ENCODE data around the gene ACOX3. TPM values are rescaled to one million over a fixed set of nuclear protein-coding genes. Genes with fewer than 3 reads are reported as not detected.

Gene ACOX3
- total and polyA plus RNA-seq, 10 of the 15 experiments (the other 5 are each of a cell fraction or from before 2014, with no cell fraction given) = 2.0 to 24.5 (median 14.0) TPM

DNA sequence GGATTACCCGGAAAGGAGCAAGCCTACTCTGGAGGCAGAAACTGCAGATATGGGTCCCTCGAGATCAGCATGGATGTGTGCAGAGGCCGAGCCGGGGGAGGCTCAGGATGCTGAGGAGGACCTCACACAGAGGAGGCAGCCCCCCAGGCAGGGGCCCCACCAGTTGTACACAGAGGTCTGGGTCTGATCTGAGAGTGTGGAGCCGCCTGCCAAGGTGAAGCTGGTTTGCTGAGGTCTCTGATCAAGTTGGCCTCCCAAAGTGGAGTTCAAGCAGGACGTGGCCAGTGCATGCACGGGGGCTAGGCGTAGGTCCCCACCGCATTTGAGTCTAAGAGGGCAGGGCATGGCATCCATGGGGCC is 35.0 kb downstream of the ACOX3 start:
- FAIRE-seq (no peak), DNase-seq (ENCODE audit: low read depth, low spot score) (no peak), ATAC-seq (no peak)
- in situ Hi-C loops (cut with MboI) (no loop called here), intact Hi-C loops (cut with micrococcal nuclease; ENCODE audit: unreplicated experiment) (loop anchor here (10.0 kb wide), 1 partner anchor 81 kb away; no protein-coding TSS in a partner anchor)
- Histone ChIP-seq H3K9me3 (replicated peaks; ENCODE audit: control insufficient read depth, insufficient read depth, low read length) (no peaks in the 10 kb centered on the region), H4K20me1 (ENCODE audit: control insufficient read depth, insufficient read depth) (no peaks in the 10 kb centered on the region), H3K36me3 (ENCODE audit: control insufficient read depth in 2 of 2, insufficient read depth in 2 of 2, low read length in 1 of 2) (peaks cover 5 to 11% of the 10 kb centered on the region in 2 experiments; a peak in 3 of 4 replicates), H3K9ac (ENCODE audit: control insufficient read depth, insufficient read depth, low read length) (no peak overlapping the region), H3K4me2 (ENCODE audit: control insufficient read depth, insufficient read depth) (no peak overlapping the region), H3K27ac (ENCODE audit: control insufficient read depth, insufficient read depth) (no peak overlapping the region), H3K79me2 (ENCODE audit: control insufficient read depth, insufficient read depth, low read length) (no peaks in the 10 kb centered on the region), H2AFZ (ENCODE audit: control insufficient read depth, low read depth, low read length) (no peak overlapping the region), H3K4me1 (ENCODE audit: control insufficient read depth, insufficient read depth, low read length) (no peaks in the 10 kb centered on the region), H3K4me3 (no peak overlapping the region), H3K27me3 (replicated peaks in 1 of 2; ENCODE audit: control insufficient read depth in 2 of 2, insufficient read depth in 2 of 2, low read length in 1 of 2) (no peaks in the 10 kb centered on the region)
- no TSS peak for BruUV-seq (replicated peaks)
- WGBS (ENCODE audit: insufficient coverage, insufficient replicate concordance, low lambda C conversion rate, missing lambda C conversion rate) = 81% methylated on average over 9 of the region's 9 CpGs
- CTCF ChIA-PET = interaction anchor here (0.6 to 0.7 kb wide), 2 partner anchors 11 to 163 kb away, joined by 3 read pairs; no protein-coding TSS in a partner anchor
- RAD21 ChIA-PET (ENCODE audit: unreplicated experiment) = no interaction called here
- POLR2A ChIA-PET = no interaction called here
- no peak for TF ChIP-seq SMARCA5 (IDR thresholded peaks at IDR 0.05)
- SMC1A ChIA-PET (ENCODE audit: uncharacterized antibody, unreplicated experiment) = interaction anchor here (1.0 kb wide), 1 partner anchor 229 kb away, joined by 3 read pairs; no protein-coding TSS in a partner anchor

- H3K36me3 ChIP-seq (ENCODE audit: control insufficient read depth in 2 of 2, insufficient read depth in 2 of 2, low read length in 1 of 2) = peaks cover 5 to 11% of the 10 kb centered on the region in 2 experiments; a peak in 3 of 4 replicates
- no peak overlapping the region for H3K9ac ChIP-seq (ENCODE audit: control insufficient read depth, insufficient read depth, low read length)
- CTCF ChIA-PET = interaction anchor here (0.6 to 1.6 kb wide), 3 partner anchors 12 to 228 kb away, joined by 3 read pairs; no protein-coding TSS in a partner anchor
- H4K20me1 ChIP-seq (ENCODE audit: control insufficient read depth, insufficient read depth) = no peaks in the 10 kb centered on the region
- no peak overlapping the region for H3K4me2 ChIP-seq (ENCODE audit: control insufficient read depth, insufficient read depth)
- POLR2A ChIA-PET = no interaction called here
- RAD21 ChIA-PET (ENCODE audit: unreplicated experiment) = no interaction called here
- FAIRE-seq (no peak), DNase-seq (ENCODE audit: low read depth, low spot score) (no peak), ATAC-seq (no peak)
- no peak overlapping the region for H3K4me3 ChIP-seq
- no peak overlapping the region for H3K27ac ChIP-seq (ENCODE audit: control insufficient read depth, insufficient read depth)
- SMC1A ChIA-PET (ENCODE audit: uncharacterized antibody, unreplicated experiment) = no interaction called here
- no peaks in the 10 kb centered on the region for H3K9me3 ChIP-seq (replicated peaks; ENCODE audit: control insufficient read depth, insufficient read depth, low read length)
- no peak overlapping the region for H2AFZ ChIP-seq (ENCODE audit: control insufficient read depth, low read depth, low read length)
- in situ Hi-C loops (cut with MboI) (loop anchor here (5.0 kb wide), 1 partner anchor 163 kb away; no protein-coding TSS in a partner anchor), intact Hi-C loops (cut with micrococcal nuclease; ENCODE audit: unreplicated experiment) (loop anchor here (10.0 kb wide), 1 partner anchor 80 kb away; no protein-coding TSS in a partner anchor)
- no peaks in the 10 kb centered on the region for H3K4me1 ChIP-seq (ENCODE audit: control insufficient read depth, insufficient read depth, low read length)
- H3K79me2 ChIP-seq (ENCODE audit: control insufficient read depth, insufficient read depth, low read length) = no peaks in the 10 kb centered on the region
- 92% methylated on average over 14 of the region's 14 CpGs for WGBS (ENCODE audit: insufficient coverage, insufficient replicate concordance, low lambda C conversion rate, missing lambda C conversion rate)
- no peaks in the 10 kb centered on the region for H3K27me3 ChIP-seq (replicated peaks in 1 of 2; ENCODE audit: control insufficient read depth in 2 of 2, insufficient read depth in 2 of 2, low read length in 1 of 2)
- BruUV-seq (replicated peaks) = no TSS peak
- no peak for TF ChIP-seq MAX (IDR thresholded peaks at IDR 0.05; ENCODE audit: low read depth, low read length)
- TF ChIP-seq WRNIP1 (IDR thresholded peaks at IDR 0.05; ENCODE audit: borderline replicate concordance, low read depth, low read length) = no peak
- no peak for TF ChIP-seq NBN (IDR thresholded peaks at IDR 0.05)
- no peak for TF ChIP-seq ZNF274 (IDR thresholded peaks at IDR 0.05; ENCODE audit: insufficient read depth, insufficient read length)
- no peak for TF ChIP-seq ZNF24 (IDR thresholded peaks at IDR 0.05)
- no peak for TF ChIP-seq BHLHE40 (IDR thresholded peaks at IDR 0.05; ENCODE audit: borderline replicate concordance in 1 of 2, low read depth in 2 of 2, low read length in 1 of 2)
- no peak for TF ChIP-seq E4F1 (IDR thresholded peaks at IDR 0.05; ENCODE audit: borderline replicate concordance, partially characterized antibody)
These were observed 35.6 kb downstream of the ACOX3 start for GRCh38 chr4:8404791-8405515.
